ENCODE data around the gene MIS18A. TPM values are rescaled to one million over a fixed set of nuclear protein-coding genes. Genes with fewer than 3 reads are reported as not detected.
A peak's percentile ranks its signal among the peaks of the same experiment; 100 is the strongest.

The MIS18A gene
- total and polyA plus RNA-seq, 10 of the 15 experiments (the other 5 are each of a cell fraction or from before 2014, with no cell fraction given), result 6.5 to 48.9 (median 24.8) TPM

DNA sequence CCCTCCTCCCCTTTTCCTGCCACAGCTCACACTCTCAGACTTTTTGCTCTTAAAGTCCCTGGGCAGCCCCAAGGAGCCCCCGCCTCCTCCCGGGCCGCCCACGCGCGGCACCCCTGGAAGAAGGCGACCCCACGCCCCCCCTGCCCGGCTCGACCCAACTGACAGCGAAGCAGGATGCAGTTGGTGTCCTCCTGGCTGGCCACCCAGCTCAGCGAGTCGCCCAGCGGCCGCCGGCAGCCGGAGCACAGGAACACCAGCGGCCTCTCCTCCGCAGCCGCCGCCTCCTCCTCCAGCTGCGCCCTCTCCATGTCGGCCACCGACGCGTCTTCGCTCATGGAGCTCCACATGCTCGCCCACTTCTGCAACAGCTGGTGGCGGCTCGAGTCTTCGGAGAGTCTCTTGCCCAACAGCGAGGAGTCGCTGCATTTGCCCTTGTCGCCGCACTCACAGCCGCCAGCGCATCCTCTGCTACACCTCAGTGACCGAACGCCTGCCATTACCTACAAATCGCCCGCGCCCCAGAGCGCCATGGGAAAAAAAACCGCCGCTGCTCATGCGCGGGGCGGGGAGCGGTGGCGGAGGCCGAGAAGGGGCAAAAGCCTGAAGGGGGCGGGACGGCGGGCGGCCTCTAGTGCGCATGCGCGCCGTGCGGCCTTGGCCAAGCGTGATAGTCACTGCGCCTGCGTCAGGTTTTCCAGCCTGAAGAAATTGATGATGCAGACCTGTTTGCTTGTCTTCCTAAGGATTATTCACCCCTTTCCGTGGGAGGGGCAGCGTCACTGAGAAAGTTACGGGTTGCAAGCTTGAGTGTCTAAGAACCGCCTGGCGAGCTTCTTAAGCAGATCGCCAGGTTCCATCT, at the start of gene MIS18A (continued):
- no peak for TF ChIP-seq BMI1 (IDR thresholded peaks at IDR 0.05; ENCODE audit: borderline replicate concordance)
- no peak for TF ChIP-seq BRCA1 (IDR thresholded peaks at IDR 0.05; ENCODE audit: low read depth, low read length)
- no peak for TF ChIP-seq CHD1 (IDR thresholded peaks at IDR 0.05; ENCODE audit: low read depth, low read length)
- TF ChIP-seq CBX5 (IDR thresholded peaks at IDR 0.05; ENCODE audit: low read depth), result no peak
- TF ChIP-seq STAT1 (conservative IDR thresholded peaks at IDR 0.05), result no peak
- no peak for TF ChIP-seq ZBTB11 (CRISPR knock-in tag; IDR thresholded peaks at IDR 0.05)
- no peak for TF ChIP-seq MYC (IDR thresholded peaks at IDR 0.05; ENCODE audit: insufficient read depth, insufficient read length, insufficient replicate concordance, low read length, severe bottlenecking)
- TF ChIP-seq, protein P1, sequence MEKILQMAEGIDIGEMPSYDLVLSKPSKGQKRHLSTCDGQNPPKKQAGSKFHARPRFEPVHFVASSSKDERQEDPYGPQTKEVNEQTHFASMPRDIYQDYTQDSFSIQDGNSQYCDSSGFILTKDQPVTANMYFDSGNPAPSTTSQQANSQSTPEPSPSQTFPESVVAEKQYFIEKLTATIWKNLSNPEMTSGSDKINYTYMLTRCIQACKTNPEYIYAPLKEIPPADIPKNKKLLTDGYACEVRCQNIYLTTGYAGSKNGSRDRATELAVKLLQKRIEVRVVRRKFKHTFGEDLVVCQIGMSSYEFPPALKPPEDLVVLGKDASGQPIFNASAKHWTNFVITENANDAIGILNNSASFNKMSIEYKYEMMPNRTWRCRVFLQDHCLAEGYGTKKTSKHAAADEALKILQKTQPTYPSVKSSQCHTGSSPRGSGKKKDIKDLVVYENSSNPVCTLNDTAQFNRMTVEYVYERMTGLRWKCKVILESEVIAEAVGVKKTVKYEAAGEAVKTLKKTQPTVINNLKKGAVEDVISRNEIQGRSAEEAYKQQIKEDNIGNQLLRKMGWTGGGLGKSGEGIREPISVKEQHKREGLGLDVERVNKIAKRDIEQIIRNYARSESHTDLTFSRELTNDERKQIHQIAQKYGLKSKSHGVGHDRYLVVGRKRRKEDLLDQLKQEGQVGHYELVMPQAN (conservative IDR thresholded peaks at IDR 0.05), result peak; percentile 100
- no peak for TF ChIP-seq POU2F2 (IDR thresholded peaks at IDR 0.05; ENCODE audit: borderline replicate concordance, low read depth, low read length)
- TF ChIP-seq, protein P2, sequence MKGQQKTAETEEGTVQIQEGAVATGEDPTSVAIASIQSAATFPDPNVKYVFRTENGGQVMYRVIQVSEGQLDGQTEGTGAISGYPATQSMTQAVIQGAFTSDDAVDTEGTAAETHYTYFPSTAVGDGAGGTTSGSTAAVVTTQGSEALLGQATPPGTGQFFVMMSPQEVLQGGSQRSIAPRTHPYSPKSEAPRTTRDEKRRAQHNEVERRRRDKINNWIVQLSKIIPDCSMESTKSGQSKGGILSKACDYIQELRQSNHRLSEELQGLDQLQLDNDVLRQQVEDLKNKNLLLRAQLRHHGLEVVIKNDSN (IDR thresholded peaks at IDR 0.05; ENCODE audit: borderline replicate concordance, extremely low read length, insufficient read depth, low read depth, low read length), result no peak
- no peak for TF ChIP-seq KLF5 (IDR thresholded peaks at IDR 0.05; ENCODE audit: partially characterized antibody)
- peak; percentile 53; the same call in 1 of the 2 replicates for TF ChIP-seq ATF3 (IDR thresholded peaks at IDR 0.05; ENCODE audit: borderline replicate concordance, extremely low read depth, low read depth, low read length)
- TF ChIP-seq SMC3 (IDR thresholded peaks at IDR 0.05; ENCODE audit: borderline replicate concordance, low read length), result no peak
- no peak for TF ChIP-seq ZNF24 (IDR thresholded peaks at IDR 0.05)
- no peak for TF ChIP-seq KAT2A (conservative IDR thresholded peaks at IDR 0.05; ENCODE audit: control insufficient read depth, low read depth, low read length)
- peak; percentile 29 to 74; a peak in 2 of 4 replicates for TF ChIP-seq BHLHE40 (IDR thresholded peaks at IDR 0.05; ENCODE audit: borderline replicate concordance in 1 of 2, low read depth in 2 of 2, low read length in 1 of 2)
- TF ChIP-seq EED (IDR thresholded peaks at IDR 0.05; ENCODE audit: low read depth), result no peak
- TF ChIP-seq, protein P3, sequence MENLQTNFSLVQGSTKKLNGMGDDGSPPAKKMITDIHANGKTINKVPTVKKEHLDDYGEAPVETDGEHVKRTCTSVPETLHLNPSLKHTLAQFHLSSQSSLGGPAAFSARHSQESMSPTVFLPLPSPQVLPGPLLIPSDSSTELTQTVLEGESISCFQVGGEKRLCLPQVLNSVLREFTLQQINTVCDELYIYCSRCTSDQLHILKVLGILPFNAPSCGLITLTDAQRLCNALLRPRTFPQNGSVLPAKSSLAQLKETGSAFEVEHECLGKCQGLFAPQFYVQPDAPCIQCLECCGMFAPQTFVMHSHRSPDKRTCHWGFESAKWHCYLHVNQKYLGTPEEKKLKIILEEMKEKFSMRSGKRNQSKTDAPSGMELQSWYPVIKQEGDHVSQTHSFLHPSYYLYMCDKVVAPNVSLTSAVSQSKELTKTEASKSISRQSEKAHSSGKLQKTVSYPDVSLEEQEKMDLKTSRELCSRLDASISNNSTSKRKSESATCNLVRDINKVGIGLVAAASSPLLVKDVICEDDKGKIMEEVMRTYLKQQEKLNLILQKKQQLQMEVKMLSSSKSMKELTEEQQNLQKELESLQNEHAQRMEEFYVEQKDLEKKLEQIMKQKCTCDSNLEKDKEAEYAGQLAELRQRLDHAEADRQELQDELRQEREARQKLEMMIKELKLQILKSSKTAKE (IDR thresholded peaks at IDR 0.05; ENCODE audit: low read depth, poor library complexity, severe bottlenecking), result peak; percentile 61
- TF ChIP-seq YBX1 (IDR thresholded peaks at IDR 0.05), result no peak
- no peak for TF ChIP-seq NFIC (IDR thresholded peaks at IDR 0.05; ENCODE audit: low read depth, low read length)
